CMK (cell line): ENCODE results near the gene ASB14.
"Not testable (repeated sequence)": the region's sequence is repeated elsewhere in the genome, so short reads cannot be mapped to it uniquely, and the experiment has no call there.

ENCODE experiments used
- DNase-seq: peaks from one replicate; pipeline ENCODE4 v3.0.0-alpha.2; 2010; ENCODE audit warnings: low read depth

Gene ASB14

DNA sequence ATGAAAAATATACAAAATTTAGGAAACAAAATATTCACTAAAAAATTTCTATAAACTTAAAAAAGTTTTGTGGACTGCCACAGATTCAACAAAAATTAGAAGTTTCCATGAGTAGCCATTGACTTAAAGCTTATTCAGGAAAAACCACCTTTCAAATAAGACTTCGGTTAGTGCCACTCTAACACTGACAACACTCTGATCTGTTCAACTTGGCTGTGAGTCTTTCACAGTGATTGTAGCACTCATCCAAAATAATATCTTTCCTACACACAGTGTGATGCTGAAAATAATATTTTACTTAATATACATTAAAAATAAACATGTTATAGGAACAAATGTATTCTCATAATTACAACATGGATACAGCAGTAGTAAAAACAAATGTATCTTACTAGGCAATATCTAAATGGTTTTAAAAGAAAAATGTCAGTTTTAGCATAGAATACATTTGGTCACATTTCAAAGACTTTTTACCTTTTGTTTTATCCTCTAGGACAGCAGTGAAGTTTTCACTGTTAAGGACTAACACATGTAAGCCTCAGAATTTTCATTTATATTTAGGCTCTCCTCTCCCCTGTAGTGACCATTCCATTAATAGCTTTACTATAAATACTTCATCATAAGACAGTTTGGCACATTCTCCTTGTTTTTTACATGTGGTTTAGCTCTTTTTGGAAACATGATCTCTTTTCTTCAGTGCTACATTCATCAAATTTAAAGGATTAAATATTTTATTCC is at the start of gene ASB14:
Gene ASB14, minus strand, starts transcription at position 527 of the 738 bp plus-strand sequence. CDS start 652 bp downstream, outside the sequence.
- no peak for DNase-seq

DNA sequence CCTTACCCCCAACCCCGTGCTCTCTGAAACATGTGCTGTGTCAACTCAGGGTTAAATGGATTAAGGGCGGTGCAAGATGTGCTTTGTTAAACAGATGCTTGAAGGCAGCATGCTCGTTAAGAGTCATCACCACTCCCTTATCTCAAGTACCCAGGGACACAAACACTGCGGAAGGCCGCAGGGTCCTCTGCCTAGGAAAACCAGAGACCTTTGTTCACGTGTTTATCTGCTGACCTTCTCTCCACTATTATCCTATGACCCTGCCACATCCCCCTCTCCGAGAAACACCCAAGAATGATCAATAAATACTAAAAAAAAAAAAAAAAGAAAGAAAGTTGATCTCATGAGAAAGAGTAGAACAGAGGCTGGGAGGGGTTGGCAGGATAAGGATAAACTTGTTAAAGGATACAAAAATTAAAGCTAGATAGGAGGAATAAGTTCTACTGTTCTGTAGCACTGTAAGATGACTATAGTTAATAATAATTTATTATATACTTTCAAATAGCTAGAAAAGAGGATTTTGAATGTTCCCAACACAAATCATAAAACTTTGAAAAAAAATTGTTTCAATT is 46.7 kb upstream of the ASB14 start:
- DNase-seq = not testable (repeated sequence)

DNA sequence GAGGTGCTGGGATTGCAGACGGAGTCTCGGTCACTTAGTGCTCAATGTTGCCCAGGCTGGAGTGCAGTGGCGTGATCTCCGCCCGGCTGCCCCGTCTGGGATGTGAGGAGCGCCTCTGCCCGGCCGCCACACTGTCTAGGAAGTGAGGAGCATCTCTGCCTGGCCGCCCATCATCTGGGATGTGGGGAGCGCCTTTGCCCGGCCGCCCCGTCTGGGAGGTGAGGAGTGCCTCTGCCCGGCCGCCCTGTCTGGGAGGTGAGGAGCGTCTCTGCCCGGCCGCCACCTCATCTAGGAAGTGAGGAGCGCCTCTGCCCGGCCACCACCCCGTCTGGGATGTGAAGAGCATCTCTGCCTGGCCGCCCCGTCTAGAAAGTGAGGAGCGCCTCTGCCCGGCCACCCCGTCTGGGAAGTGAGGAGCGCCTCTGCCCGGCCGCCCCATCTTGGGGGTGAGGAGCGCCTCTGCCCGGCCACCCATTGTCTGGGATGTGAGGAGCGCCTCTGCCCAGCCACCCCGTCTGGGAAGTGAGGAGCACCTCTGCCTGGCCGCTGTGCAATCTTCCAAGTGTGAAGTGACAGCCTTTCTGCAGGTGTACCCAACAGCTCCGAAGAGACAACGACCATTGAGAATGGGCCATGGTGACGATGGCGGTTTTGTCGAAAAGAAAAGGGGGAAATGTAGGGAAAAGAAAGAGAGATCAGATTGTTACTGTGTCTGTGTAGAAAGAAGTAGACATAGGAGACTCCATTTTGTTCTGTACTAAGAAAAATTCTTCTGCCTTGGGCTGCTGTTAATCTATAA is 46.0 kb upstream of the ASB14 start:
- DNase-seq = not testable (repeated sequence)

DNA sequence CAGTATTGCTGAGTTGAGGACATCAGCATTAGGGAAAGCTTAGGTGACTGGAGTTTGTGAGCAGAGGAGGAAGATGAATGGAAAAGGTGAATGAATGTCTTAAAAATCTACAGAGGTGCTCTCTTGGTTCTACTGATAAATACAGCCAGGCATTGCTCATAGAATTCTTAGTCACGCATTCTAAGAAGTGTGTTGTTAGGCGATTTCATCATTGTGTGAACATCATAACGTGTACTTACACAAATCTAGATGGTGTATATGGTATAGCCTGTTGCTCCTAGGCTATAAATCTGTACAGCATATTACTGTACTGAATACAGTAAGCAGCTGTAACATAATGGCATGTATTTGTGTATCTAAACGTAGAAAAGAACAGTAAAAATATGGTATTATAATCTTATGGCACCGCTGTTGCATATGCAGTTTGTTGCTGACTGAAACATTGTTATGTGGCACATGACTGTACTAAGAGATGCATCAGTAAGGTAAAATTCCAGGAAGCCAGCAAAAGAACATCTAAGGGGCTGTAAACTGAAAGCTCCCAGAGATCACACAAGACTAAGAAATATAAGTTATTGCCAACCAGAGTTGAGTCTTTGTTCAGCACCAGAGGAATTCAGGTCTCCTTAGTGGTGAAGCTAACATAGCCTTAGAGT is 42.9 kb upstream of the ASB14 start:
- no peak for DNase-seq

DNA sequence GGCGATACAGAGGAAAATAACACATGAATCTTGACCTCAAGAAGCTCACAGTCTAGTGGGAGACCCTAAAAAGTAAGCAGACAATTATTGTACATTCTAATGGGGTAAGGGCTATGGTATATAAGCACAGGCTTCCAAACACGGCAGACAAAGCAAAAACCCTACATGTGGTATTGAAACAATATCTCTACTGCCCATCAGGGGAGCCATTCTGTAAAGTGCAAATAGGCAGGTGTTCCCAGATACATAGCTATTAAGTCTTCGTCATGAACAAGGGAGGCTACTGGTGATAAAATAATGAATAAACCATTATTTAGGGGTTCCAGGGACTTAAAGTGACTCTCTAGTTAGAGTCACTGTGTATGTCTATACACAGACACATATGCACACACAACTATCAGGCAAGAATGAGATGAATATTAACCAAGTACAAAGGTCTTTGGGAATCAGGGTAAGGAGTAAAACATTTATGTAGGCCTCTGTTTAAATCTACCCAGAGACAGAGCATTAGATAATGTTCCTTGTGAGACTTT is 38.7 kb upstream of the ASB14 start:
- no peak for DNase-seq

DNA sequence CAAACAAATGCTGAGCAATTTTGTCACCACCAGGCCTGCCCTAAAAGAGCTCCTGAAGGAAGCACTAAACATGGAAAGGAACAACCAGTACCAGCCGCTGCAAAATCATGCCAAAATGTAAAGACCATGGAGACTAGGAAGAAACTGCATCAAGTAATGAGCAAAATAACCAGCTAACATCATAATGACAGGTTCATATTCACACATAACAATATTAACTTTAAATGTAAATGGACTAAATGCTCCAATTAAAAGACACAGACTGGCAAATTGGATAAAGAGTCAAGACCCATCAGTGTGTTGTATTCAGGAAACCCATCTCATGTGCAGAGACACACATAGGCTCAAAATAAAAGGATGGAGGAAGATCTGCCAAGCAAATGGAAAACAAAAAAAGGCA is 34.0 kb upstream of the ASB14 start:
- not testable (repeated sequence) for DNase-seq

DNA sequence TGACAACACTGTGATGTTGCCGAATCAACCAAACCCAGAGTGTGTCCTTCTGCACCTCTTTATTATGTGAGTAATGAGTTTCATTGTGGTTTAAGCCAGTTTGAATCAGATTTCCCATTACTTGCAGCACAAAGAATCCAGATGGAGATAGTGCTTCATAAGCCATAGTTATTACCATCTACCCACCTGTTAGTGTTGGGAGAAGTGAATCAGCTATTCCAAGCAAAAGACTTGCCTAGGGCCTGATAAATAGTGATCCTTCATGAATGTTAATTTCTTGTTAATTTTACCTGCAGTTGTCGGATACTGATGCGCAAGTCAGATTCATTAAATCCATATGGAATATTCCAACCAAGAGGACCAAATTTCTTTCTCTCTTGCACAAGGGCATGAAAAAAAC is 21.7 kb upstream of the ASB14 start:
- DNase-seq = no peak

DNA sequence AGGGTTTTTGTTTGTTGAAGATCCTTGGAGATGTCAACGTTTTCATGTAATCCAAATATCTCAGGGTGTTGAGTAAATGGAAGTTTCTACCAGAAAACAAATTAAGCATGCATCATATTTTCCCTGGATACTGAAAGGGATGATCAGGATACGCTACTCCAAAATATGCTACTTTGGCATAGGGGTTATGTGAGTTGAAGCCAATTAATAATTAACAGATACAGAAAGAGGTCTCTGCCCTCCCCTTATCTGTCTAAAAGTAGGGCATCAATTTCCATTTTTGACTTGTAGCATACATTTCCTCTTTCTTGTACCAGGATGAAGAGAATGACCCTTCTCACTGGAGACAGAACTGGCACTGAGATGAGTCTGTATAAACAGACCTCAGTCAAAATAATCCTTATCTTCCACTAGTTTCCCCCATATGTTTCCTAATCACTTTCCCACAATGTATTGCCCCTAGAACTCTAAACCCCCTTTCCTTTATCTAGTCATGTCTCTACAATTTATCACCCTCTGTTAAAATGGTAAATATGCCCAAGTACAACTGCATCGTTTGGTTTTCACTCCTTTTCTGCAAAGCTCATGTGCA is 17.4 kb upstream of the ASB14 start:
- no peak for DNase-seq

DNA sequence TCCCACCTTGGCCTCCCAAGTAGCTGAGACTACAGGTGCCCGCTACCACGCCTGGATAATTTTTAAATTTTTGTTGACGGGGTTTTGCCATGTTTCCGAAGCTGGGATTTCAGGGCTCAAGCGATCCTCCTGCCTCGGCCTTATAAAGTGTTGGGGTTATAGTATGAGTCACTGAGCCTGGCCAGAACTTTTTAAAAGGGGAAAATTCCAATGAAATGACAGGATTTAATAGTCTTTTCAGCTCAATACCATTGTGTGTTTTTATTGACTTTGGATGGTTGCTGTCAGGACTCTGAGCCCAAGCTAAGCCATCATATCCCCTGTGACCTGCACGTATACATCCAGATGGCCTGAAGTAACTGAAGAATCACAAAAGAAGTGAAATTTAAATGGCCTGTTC is 11.0 kb upstream of the ASB14 start:
- DNase-seq = not testable (repeated sequence)

DNA sequence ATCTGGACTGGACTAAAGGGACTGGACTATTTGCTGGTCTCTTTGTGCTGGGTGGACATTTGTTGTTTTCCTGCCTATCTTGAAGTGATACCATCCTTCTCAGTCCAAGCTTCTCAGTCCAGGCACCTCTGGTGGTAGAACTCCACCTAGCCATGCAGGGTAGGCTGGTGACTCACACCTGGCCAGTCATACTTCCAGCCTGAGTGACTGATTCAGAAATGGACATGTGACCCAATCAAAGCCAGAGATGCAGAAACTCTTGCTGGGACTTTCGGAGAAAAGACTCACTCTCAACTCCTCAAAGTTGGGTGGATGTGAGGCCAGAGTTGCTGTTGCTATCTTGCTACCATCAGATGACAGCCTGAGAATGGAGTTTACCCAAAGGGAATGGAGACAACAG is 5.6 kb upstream of the ASB14 start:
- no peak for DNase-seq

DNA sequence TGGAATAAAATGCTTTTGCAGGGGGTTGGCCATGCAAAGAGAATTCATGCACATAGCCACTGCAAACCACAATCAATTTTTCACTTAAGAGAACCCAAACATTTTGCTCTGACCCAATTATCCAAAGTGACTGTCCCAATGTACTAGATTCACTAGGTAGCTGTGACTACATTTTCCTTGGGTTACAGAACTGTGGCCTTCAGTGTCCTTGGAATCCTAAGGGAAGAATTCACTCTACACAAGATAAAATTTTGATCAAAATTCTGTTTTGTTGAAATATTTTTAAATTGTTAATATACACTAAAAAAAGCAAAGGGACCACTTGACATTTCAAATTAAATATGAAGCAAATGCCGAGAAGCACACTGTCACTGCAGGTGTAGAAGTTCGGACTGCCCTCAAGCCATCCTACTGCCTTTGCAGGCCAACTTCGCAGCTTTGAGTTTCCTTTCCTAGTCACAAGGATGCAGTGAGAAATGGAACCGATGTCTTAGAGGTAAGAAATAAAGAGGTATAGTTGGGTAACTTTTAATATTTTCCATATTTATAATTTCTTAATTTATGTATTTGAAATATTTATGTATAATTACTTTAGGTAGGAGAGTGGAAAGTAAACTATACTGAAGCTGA is 527 bp upstream of the ASB14 start:
- no peak for DNase-seq

DNA sequence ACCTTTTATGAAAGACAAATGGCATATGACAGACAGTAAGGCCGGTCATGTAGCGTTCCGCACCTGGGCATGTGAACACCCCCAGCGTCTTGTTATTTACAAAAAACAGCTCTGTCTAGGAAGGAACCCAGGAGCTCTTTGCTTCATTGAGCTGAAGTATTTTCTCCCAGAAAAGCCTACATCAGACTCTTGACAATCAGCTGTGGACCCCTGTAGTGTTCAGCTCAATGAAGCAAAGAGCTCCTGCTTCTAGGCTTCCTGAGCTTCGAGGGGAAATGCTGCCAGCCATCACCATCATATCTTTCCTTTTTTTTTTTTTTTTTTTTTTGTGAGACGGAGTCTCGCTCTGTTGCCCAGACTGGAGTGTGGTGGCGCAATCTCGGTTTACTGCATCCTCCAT is 4.1 kb downstream of the ASB14 start:
- no peak for DNase-seq

DNA sequence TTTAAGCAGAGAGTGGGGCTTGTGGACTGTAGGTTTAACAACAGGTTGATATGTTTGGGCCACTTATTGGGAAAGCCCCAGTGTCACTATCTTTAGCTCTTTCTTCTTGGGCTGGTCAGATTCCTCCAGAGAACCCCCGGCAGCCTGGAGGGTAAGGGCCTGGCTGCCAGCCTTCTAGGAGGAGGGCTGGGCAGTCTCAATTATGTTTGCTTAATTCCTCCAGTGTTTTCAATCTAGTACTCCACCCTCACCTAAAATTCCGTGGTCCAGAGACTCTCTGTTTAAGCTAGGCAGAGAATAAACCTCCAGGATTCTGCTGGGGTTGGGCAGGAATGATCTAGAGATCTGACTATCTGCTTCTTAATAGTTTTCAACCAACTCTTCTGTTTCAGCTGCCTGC is 5.3 kb downstream of the ASB14 start:
- DNase-seq = no peak

DNA sequence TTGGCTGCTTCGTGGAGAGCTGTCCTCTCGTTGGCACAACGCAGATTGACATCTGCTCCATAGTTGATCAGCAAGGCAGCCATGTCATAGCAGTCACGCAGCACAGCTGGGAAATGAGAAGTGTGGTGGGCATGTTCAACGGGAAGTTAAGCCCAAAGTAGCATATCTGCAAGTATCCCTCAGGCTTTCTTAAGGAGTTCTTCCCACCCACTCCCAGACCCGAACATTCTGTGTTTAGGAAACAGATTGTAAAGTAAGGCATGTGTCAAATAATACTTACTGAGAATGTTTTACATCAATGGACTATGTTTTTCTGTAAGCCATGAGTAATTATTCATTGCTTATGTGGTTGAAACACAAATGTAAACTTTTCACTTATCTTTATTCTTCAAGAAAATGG is 9.2 kb downstream of the ASB14 start:
- no peak for DNase-seq

DNA sequence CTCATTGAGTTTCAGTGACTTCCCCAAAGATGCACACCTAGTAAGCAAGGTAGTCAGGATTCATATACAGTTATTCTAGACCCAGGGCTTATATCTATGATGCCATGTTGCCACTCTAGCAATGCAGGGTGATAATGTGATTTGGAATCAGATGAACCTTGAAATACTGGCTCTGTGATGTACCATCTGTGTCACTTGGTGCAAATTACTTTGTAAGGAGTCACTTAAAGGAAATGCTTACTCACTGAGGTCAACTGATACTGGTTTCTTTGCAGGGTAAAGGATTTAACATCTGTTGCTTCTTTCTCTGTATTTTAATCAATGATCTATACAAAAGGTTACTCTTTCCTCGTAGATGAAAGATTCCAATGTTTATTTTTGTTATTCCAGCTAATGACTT is 10.8 kb downstream of the ASB14 start:
- no peak for DNase-seq

DNA sequence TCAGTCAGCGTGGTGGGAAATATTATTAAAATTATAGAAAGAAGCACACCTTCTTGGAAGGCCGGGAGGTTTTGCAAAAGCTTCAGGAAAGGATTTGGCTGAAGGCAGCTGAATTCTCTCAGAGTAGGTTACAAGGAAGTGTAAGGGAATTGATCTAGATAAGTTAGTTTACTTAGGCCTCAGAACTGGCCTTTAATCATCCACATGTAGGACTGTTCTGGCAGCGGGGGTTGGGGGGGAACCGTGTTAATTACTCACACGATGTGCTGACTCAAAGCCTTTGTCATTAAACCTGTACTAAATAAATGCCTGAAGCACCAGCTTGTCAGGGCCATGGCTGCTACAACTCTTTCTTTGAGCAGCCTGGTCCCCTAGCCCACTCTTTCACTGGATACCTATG is 12.8 kb downstream of the ASB14 start:
- no peak for DNase-seq

DNA sequence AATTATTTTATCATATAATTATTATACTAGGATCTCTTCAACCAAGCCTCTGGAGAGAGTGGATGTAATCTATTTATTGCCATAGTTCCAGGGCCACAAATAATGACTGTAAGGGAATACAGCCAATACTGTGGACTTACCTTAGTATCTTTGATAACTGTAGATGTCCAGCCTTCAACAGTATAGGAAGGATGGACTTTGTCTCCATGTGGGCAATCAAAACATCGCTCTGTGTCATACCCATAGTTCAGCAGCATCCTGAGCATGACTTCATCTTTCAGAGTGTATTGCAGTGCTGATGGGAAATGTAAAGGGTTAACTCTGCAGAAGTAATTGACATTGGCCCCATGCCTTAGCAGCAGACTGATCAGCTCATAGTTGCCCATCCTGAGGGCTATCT is 14.2 kb downstream of the ASB14 start:
- no peak for DNase-seq

DNA sequence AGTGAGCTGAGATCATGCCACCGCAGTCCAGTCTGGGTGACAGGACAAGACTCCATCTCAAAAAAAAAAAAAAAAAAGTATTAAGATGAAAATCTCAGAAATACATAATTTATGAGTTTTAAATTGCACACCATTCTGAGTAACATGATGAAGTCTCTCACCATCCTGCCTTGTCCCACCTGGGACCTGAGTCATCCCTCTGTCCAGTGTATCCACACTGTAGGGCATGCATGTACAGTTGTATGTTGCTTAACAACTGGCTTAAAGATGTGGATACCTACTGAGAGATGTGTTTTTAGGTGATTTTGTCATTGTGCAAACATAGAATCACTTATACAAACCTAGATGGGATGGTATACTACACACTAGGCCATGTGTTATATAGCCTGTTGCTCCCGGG is 17.1 kb downstream of the ASB14 start:
- DNase-seq = no peak

DNA sequence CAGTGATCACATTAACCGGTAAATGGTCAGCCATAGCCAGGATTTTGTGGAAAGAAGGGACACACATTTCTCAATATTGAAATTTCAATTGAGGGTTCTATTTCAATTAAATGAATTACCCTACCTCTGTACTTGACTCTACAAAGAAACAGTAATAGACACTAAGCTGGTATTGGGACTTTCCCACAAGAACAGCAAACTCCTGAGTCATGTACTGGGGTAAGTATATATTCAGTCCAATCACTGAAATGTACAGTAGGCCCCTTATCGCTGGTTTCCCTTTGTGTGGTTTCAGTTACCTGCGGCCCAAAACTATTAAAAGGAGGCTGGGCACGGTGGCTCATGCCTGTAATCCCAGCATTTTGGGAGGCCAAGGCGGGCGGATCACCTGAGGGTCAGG is 17.6 kb downstream of the ASB14 start:
- no peak for DNase-seq

DNA sequence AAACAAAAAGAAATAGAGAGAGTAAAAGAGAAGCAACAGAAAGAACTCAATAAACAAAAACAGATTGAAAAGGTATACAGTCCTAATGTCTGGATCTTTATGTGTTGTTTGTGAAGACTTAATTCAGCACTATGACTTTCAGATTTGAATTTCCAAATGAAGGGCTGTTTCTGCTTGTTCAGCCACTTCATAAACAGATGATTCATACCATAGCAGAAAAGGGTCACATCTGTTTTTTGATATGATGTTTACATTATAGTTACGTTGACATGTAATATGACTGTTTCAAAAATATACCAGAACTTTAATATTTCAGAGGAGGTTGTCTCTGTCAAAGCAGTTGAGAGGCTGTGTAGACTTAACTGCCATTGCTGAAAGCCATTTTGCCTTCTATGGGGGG is 24.1 kb downstream of the ASB14 start:
- DNase-seq = no peak

DNA sequence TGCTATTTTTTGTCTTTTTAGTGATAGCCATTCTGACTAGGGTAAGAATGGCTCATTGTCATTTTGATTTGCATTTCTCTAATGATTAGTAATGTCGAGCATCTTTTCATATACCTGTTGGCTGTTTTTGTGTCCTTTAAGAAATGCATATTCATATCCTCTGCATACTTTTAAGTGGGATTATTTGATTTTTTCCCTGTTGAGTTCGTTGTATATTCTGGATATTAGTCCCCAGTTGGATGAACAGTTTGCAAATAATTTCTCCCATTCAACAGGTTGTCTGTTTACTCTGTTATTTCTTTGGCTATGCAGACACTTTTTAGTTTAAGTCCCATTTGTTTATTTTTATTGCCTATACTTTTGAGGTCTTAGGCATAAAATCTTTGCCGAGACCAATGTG is 30.6 kb downstream of the ASB14 start:
- no peak for DNase-seq

DNA sequence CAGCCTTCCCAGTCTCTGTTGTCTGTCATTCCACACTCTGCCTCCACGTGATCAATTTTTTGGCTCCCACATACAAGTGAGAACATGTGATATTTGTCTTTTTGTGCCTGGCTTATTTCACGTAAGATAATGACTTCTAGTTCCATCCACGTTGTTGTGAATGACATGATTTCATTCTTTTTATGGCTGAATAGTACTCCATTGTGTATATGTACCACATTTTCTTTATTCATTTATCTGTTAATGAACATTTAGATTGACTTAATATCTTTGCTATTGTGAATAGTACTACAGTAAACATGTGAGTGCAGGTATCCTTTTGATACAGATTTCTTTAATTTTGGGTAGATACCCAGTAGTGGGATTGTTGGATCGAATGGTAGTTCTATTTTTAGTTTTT is 31.4 kb downstream of the ASB14 start:
- DNase-seq = no peak
